ENCODE results near the gene UNC13B. TPM values are rescaled to one million over a fixed set of nuclear protein-coding genes. Genes with fewer than 3 reads are reported as not detected.

Gene UNC13B
- total and polyA plus RNA-seq, 2 of the 8 experiments (the other 6 are each of a cell fraction or from before 2014, with no cell fraction given) = 23.1 to 51.7 TPM

DNA sequence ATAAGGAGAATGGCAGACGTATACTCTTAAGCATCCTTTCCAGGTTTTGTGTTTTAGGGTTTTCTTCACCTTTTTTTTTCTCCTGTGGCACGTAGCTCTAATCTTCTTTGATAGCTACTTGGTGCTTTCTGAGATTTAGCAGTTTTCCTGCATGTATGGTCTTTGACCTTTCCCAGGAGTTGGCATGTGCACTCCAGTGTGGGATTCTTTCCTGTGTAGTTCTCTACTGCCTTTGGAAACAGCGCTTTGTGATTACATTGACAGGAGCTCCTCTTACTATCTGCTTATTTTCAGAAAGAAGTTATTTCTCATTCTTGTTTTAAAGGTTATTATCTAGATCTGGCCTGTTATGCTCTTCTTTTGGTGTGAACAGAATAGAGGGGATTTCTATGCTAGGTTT is 65.5 kb downstream of the UNC13B start (continued):
- TF ChIP-seq, protein P1, sequence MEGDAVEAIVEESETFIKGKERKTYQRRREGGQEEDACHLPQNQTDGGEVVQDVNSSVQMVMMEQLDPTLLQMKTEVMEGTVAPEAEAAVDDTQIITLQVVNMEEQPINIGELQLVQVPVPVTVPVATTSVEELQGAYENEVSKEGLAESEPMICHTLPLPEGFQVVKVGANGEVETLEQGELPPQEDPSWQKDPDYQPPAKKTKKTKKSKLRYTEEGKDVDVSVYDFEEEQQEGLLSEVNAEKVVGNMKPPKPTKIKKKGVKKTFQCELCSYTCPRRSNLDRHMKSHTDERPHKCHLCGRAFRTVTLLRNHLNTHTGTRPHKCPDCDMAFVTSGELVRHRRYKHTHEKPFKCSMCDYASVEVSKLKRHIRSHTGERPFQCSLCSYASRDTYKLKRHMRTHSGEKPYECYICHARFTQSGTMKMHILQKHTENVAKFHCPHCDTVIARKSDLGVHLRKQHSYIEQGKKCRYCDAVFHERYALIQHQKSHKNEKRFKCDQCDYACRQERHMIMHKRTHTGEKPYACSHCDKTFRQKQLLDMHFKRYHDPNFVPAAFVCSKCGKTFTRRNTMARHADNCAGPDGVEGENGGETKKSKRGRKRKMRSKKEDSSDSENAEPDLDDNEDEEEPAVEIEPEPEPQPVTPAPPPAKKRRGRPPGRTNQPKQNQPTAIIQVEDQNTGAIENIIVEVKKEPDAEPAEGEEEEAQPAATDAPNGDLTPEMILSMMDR (IDR thresholded peaks at IDR 0.05; ENCODE audit: control extremely low read depth in 1 of 3, insufficient read depth in 1 of 3, low read depth in 1 of 3, low read length in 3 of 3) = no peak
